HL-60/S4 (cell line): Measurements from ENCODE around the gene CDC42BPB.
"Not testable (repeated sequence)": the region's sequence is repeated elsewhere in the genome, so short reads cannot be mapped to it uniquely, and the experiment has no call there.

Experiments used
- in situ Hi-C: fragments of 300-500 bp; cut with MboI; formaldehyde crosslinking; loops from 2 replicates; pipeline ENCODE4 v1.14.3; 2022; ENCODE audit warnings: low sequenced_read_pairs

The CDC42BPB gene

GRCh38 chr14:102903889-102904512 lies 153.3 kb downstream of the CDC42BPB start:
- in situ Hi-C loops = no loop called here

GRCh38 chr14:102903248-102903888 lies 154.0 kb downstream of the CDC42BPB start:
- in situ Hi-C loops = no loop called here

GRCh38 chr14:102902523-102903247 lies 154.7 kb downstream of the CDC42BPB start:
- in situ Hi-C loops = no loop called here

- in situ Hi-C loops = no loop called here
These were observed 155.3 kb downstream of the CDC42BPB start for GRCh38 chr14:102902086-102902485.

GRCh38 chr14:102901633-102902032 lies 155.7 kb downstream of the CDC42BPB start:
- in situ Hi-C loops = no loop called here

- in situ Hi-C loops = no loop called here
These were observed 156.4 kb downstream of the CDC42BPB start for GRCh38 chr14:102900631-102901571.

- in situ Hi-C loops = no loop called here
These were observed 157.8 kb downstream of the CDC42BPB start for GRCh38 chr14:102899516-102899900.

- in situ Hi-C loops = no loop called here
These were observed 158.4 kb downstream of the CDC42BPB start for GRCh38 chr14:102898776-102899515.

GRCh38 chr14:102898298-102898697 lies 159.1 kb downstream of the CDC42BPB start:
- in situ Hi-C loops = no loop called here

- in situ Hi-C loops = no loop called here
These were observed 159.9 kb downstream of the CDC42BPB start for GRCh38 chr14:102897299-102898027.

- in situ Hi-C loops = not testable (repeated sequence)
These were observed 160.6 kb downstream of the CDC42BPB start for GRCh38 chr14:102896735-102897134.

- in situ Hi-C loops = no loop called here
These were observed 163.9 kb downstream of the CDC42BPB start for GRCh38 chr14:102893452-102893851.

GRCh38 chr14:102892651-102893050 lies 164.7 kb downstream of the CDC42BPB start:
- in situ Hi-C loops = no loop called here

GRCh38 chr14:102891556-102891955 lies 165.8 kb downstream of the CDC42BPB start:
- in situ Hi-C loops = no loop called here

- in situ Hi-C loops = no loop called here
These were observed 166.2 kb downstream of the CDC42BPB start for GRCh38 chr14:102891111-102891510.

GRCh38 chr14:102889615-102890014 lies 167.7 kb downstream of the CDC42BPB start:
- in situ Hi-C loops = no loop called here

GRCh38 chr14:102888748-102889147 lies 168.6 kb downstream of the CDC42BPB start:
- in situ Hi-C loops = no loop called here

- in situ Hi-C loops = no loop called here
These were observed 171.5 kb downstream of the CDC42BPB start for GRCh38 chr14:102885737-102886447.

GRCh38 chr14:102883554-102883953 lies 173.8 kb downstream of the CDC42BPB start:
- in situ Hi-C loops = no loop called here
